Transverse colon (tissue), 4 donors: ENCODE measurements around the gene MNDA. TPM values are rescaled to one million over a fixed set of nuclear protein-coding genes. Genes with fewer than 3 reads are reported as not detected.

Experiments
- DNase-seq: peaks from one replicate; pipeline ENCODE4 v3.0.0-alpha.2; 2019
- H3K27ac ChIP-seq, 4 donors: fragments of 200-600 bp; sonication (generic); 2 replicates each; pipeline ENCODE4 v1.5.1; 2016 to 2018; ENCODE audit warnings: inconsistent platforms in 4 of 4
- H3K27me3 ChIP-seq: fragments of 200-600 bp; sonication (generic); 2 replicates; pipeline ENCODE4 v1.5.1; 2017; ENCODE audit warnings: inconsistent platforms
- H3K36me3 ChIP-seq, 4 donors: fragments of 200-600 bp; sonication (generic); 2 replicates each; pipeline ENCODE4 v1.5.1; 2017 to 2019; ENCODE audit warnings: inconsistent platforms in 4 of 4
- H3K4me1 ChIP-seq, 4 donors: fragments of 200-600 bp; sonication (generic); 2 replicates each; pipeline ENCODE4 v1.5.1; 2017 to 2020; ENCODE audit warnings: inconsistent platforms in 4 of 4
- H3K4me3 ChIP-seq, 4 donors: fragments of 200-600 bp; sonication (generic); 1 replicate in 1 of 4; 2 replicates in 3 of 4; pipeline versions ENCODE4 v1.5.1 to v1.6.1; 2017 to 2019; ENCODE audit warnings: inconsistent platforms in 4 of 4
- H3K9me3 ChIP-seq, 2 donors: fragments of 200-600 bp; sonication (generic); 2 replicates each; pipeline ENCODE4 v1.5.1; 2017 to 2019; ENCODE audit warnings: inconsistent platforms in 2 of 2
- CTCF ChIP-seq, 5 experiments: fragments of 200-600 bp in 3 of 5; fragments of 450-650 bp in 2 of 5; sonication (generic) in 3 of 5; IDR thresholded peaks; 1 replicate in 2 of 5; 2 replicates in 3 of 5; pipeline ENCODE4 v1.5.1; 2016 to 2017; ENCODE audit warnings: antibody characterized with exemption in 5 of 5, inconsistent platforms in 3 of 5, mild to moderate bottlenecking in 2 of 5, moderate library complexity in 1 of 5
- EP300 ChIP-seq: sonication (generic); formaldehyde crosslinking; IDR thresholded peaks from one replicate; pipeline ENCODE4 v1.6.1; 2017; ENCODE audit warnings: antibody characterized with exemption, low read depth
- POLR2A ChIP-seq: fragments of 450-650 bp; IDR thresholded peaks from one replicate; pipeline ENCODE4 v1.6.1; 2016; ENCODE audit warnings: antibody characterized with exemption, mild to moderate bottlenecking, moderate library complexity
- POLR2AphosphoS5 ChIP-seq, 3 donors: sonication (generic); formaldehyde crosslinking; IDR thresholded peaks; one replicate each; pipeline ENCODE4 v1.6.1; 2016; ENCODE audit warnings: antibody characterized with exemption in 3 of 3
- WGBS, 2 donors: methylation state at CpG; one replicate each; pipeline ENCODE4 v1.1.5; 2018; ENCODE audit warnings: low coverage in 1 of 2; 5-methylcytosine and 5-hydroxymethylcytosine counted together
- in situ Hi-C, 4 donors: fragments of 200-750 bp; cut with MboI; loops; one replicate each; pipeline versions ENCODE4 v1.15.0 to v1.15.1; 2017; ENCODE audit warnings: low sequenced_read_pairs in 3 of 4, low pct_ligation_motif_present in 1 of 4, low pct_unique_long_range_greater_than_20kb in 1 of 4
- intact Hi-C: fragments of 100-400 bp; cut with DNase I; formaldehyde crosslinking; loops from one replicate; pipeline ENCODE4 v1.15.1; 2023; ENCODE audit warnings: low total_unique reads
- total RNA-seq, 4 donors: library from RNA; depleted of rRNA; stranded (reverse); fragments of >200 nt; gene quantifications; one replicate each; pipeline ENCODE4 v1.1.0, GENCODE V29; 2016

The MNDA gene
- total RNA-seq, 4 donors from 2014 or later, result 1.4 TPM; not detected in 2

- H3K27me3 ChIP-seq, result no peaks in the 10 kb centered on the region
- TF ChIP-seq POLR2AphosphoS5 (IDR thresholded peaks at IDR 0.05) (no peak), EP300 (no peak), CTCF (IDR thresholded peaks at IDR 0.05) (no peak), POLR2A (no peak)
- peak overlapping the region in 2 of 4 donors; percentile 36 to 47 for H3K27ac ChIP-seq
- no peak overlapping the region for H3K4me3 ChIP-seq
- no peak for DNase-seq
- intact Hi-C loops (no loop called here), in situ Hi-C loops (no loop called here)
- no peaks in the 10 kb centered on the region for H3K9me3 ChIP-seq
- WGBS, 2 donors, result 63 to 74% methylated on average over 6 to 7 of the region's 7 CpGs
- peaks cover 0 to 2% (median 0%) of the 10 kb centered on the region in 4 donors for H3K4me1 ChIP-seq
- no peaks in the 10 kb centered on the region for H3K36me3 ChIP-seq
Observed at GRCh38 chr1:158819461-158820443, 11.4 kb upstream of the MNDA start.

GRCh38 chr1:158821723-158822122 is 9.4 kb upstream of the MNDA start:
- WGBS, 2 donors, result 83 to 93% methylated on average over 1 of the region's 1 CpG
- Histone ChIP-seq H3K9me3 (no peaks in the 10 kb centered on the region), H3K27me3 (no peaks in the 10 kb centered on the region), H3K4me3 (no peak overlapping the region), H3K36me3 (no peaks in the 10 kb centered on the region), H3K27ac (no peak overlapping the region), H3K4me1 (peaks cover 0 to 2% (median 0%) of the 10 kb centered on the region in 4 donors)
- TF ChIP-seq POLR2AphosphoS5 (IDR thresholded peaks at IDR 0.05), result no peak
- no peak for TF ChIP-seq CTCF (IDR thresholded peaks at IDR 0.05)
- no peak for TF ChIP-seq EP300
- no peak for TF ChIP-seq POLR2A
- intact Hi-C loops (no loop called here), in situ Hi-C loops (no loop called here)
- DNase-seq, result no peak

GRCh38 chr1:158830074-158830677 is 975 bp upstream of the MNDA start:
- Histone ChIP-seq H3K9me3 (peaks cover 0 to 6% of the 10 kb centered on the region in 2 donors), H3K4me3 (no peak overlapping the region), H3K27ac (no peak overlapping the region), H3K27me3 (no peaks in the 10 kb centered on the region), H3K4me1 (no peaks in the 10 kb centered on the region), H3K36me3 (no peaks in the 10 kb centered on the region)
- 43 to 54% methylated on average over 2 of the region's 2 CpGs for WGBS, 2 donors
- no peak for TF ChIP-seq CTCF (IDR thresholded peaks at IDR 0.05)
- no peak for TF ChIP-seq POLR2AphosphoS5 (IDR thresholded peaks at IDR 0.05)
- in situ Hi-C loops (no loop called here), intact Hi-C loops (no loop called here)
- DNase-seq, result no peak

- TF ChIP-seq POLR2A (no peak), POLR2AphosphoS5 (IDR thresholded peaks at IDR 0.05) (no peak), CTCF (IDR thresholded peaks at IDR 0.05) (no peak), EP300 (no peak)
- H3K27ac ChIP-seq, result no peak overlapping the region
- DNase-seq, result no peak
- peak overlapping the region in 1 of 4 donors; percentile 7 for H3K4me3 ChIP-seq
- 80 to 86% methylated on average over 3 of the region's 3 CpGs for WGBS, 2 donors
- H3K4me1 ChIP-seq, result no peaks in the 10 kb centered on the region
- in situ Hi-C loops (no loop called here), intact Hi-C loops (no loop called here)
- H3K9me3 ChIP-seq, result peaks cover 2 to 6% of the 10 kb centered on the region in 2 donors
- no peaks in the 10 kb centered on the region for H3K27me3 ChIP-seq
- no peaks in the 10 kb centered on the region for H3K36me3 ChIP-seq
Observed at GRCh38 chr1:158833264-158833663, 2.1 kb downstream of the MNDA start.
